Measurements from ENCODE around the gene IFT43. TPM values are rescaled to one million over a fixed set of nuclear protein-coding genes. Genes with fewer than 3 reads are reported as not detected.
A peak's percentile ranks its signal among the peaks of the same experiment; 100 is the strongest.
"Not testable (repeated sequence)": the region's sequence is repeated elsewhere in the genome, so short reads cannot be mapped to it uniquely, and the experiment has no call there.

Gene IFT43
- total RNA-seq, 1 experiment from 2014 or later: 33.4 TPM

- DNase-seq (ENCODE audit: low read depth): no peak
Measured at GRCh38 chr14:75980856-75981255, 4.7 kb upstream of the IFT43 start.

- DNase-seq (ENCODE audit: low read depth): peak; percentile 86
Measured at GRCh38 chr14:75981426-75982265, 3.9 kb upstream of the IFT43 start, which contains the start of gene TGFB3. TGFB3 (minus strand) TSS chr14:75981995; CDS start chr14:75980893, 1,102 bp downstream.

- DNase-seq (ENCODE audit: low read depth): peak; percentile 72
Measured at GRCh38 chr14:75982266-75983018, 3.1 kb upstream of the IFT43 start.

GRCh38 chr14:75983019-75983358, 2.6 kb upstream of the IFT43 start:
- no peak for DNase-seq (ENCODE audit: low read depth)

GRCh38 chr14:75984674-75985073, 889 bp upstream of the IFT43 start:
- no peak for DNase-seq (ENCODE audit: low read depth)

GRCh38 chr14:75986439-75986765, 839 bp downstream of the IFT43 start:
- no peak for DNase-seq (ENCODE audit: low read depth)

GRCh38 chr14:75987201-75987970, 1.8 kb downstream of the IFT43 start:
- DNase-seq (ENCODE audit: low read depth): no peak

- DNase-seq (ENCODE audit: low read depth): peak; percentile 45
Measured at GRCh38 chr14:75989134-75989533, 3.6 kb downstream of the IFT43 start.

- no peak for DNase-seq (ENCODE audit: low read depth)
Measured at GRCh38 chr14:75990297-75990696, 4.7 kb downstream of the IFT43 start.

- DNase-seq (ENCODE audit: low read depth): no peak
Measured at GRCh38 chr14:75991753-75992152, 6.2 kb downstream of the IFT43 start.

GRCh38 chr14:75993567-75994041, 8.0 kb downstream of the IFT43 start:
- no peak for DNase-seq (ENCODE audit: low read depth)

- DNase-seq (ENCODE audit: low read depth): no peak
Measured at GRCh38 chr14:75995372-75996041, 9.9 kb downstream of the IFT43 start.

- DNase-seq (ENCODE audit: low read depth): no peak
Measured at GRCh38 chr14:75996488-75996887, 10.9 kb downstream of the IFT43 start.

GRCh38 chr14:75999511-76000190, 14.1 kb downstream of the IFT43 start:
- DNase-seq (ENCODE audit: low read depth): no peak

GRCh38 chr14:76002383-76002782, 16.8 kb downstream of the IFT43 start:
- DNase-seq (ENCODE audit: low read depth): no peak

- no peak for DNase-seq (ENCODE audit: low read depth)
Measured at GRCh38 chr14:76006253-76006652, 20.7 kb downstream of the IFT43 start.

- no peak for DNase-seq (ENCODE audit: low read depth)
Measured at GRCh38 chr14:76007379-76007778, 21.8 kb downstream of the IFT43 start.

- peak; percentile 15 for DNase-seq (ENCODE audit: low read depth)
Measured at GRCh38 chr14:76007852-76008251, 22.3 kb downstream of the IFT43 start.

- DNase-seq (ENCODE audit: low read depth): not testable (repeated sequence)
Measured at GRCh38 chr14:76009627-76010026, 24.1 kb downstream of the IFT43 start.

GRCh38 chr14:76011930-76012329, 26.4 kb downstream of the IFT43 start:
- no peak for DNase-seq (ENCODE audit: low read depth)

GRCh38 chr14:76012354-76012753, 26.8 kb downstream of the IFT43 start:
- no peak for DNase-seq (ENCODE audit: low read depth)
